HG03558 (cell line): ENCODE results near the gene RAPGEF3.

Source experiments
- ATAC-seq: cut with Tn5 transposase; IDR thresholded peaks from one replicate; pipeline ENCODE4 v1.9.1; 2021; ENCODE audit warnings: moderate number of reproducible peaks; ENCODE audit not compliant: unreplicated experiment; ENCODE audit errors: extremely low read depth

Gene RAPGEF3

GRCh38 chr12:47791874-47792273 is 33.2 kb upstream of the RAPGEF3 start:
- no peak for ATAC-seq

GRCh38 chr12:47791351-47791746 is 32.7 kb upstream of the RAPGEF3 start:
- no peak for ATAC-seq

GRCh38 chr12:47790676-47791350 is 32.1 kb upstream of the RAPGEF3 start:
- ATAC-seq, result no peak

- ATAC-seq, result no peak
These were observed 31.2 kb upstream of the RAPGEF3 start for GRCh38 chr12:47789712-47790489.

GRCh38 chr12:47789141-47789540 is 30.5 kb upstream of the RAPGEF3 start:
- ATAC-seq, result no peak

- no peak for ATAC-seq
These were observed 29.1 kb upstream of the RAPGEF3 start for GRCh38 chr12:47787596-47788319.

GRCh38 chr12:47786662-47787280 is 28.1 kb upstream of the RAPGEF3 start:
- ATAC-seq, result no peak

- no peak for ATAC-seq
These were observed 27.4 kb upstream of the RAPGEF3 start for GRCh38 chr12:47785887-47786661.

GRCh38 chr12:47785036-47785886 is 26.6 kb upstream of the RAPGEF3 start:
- no peak for ATAC-seq

- ATAC-seq, result no peak
These were observed 25.4 kb upstream of the RAPGEF3 start for GRCh38 chr12:47783821-47784819.

- no peak for ATAC-seq
These were observed 24.5 kb upstream of the RAPGEF3 start for GRCh38 chr12:47783024-47783755.

- ATAC-seq, result no peak
These were observed 23.7 kb upstream of the RAPGEF3 start for GRCh38 chr12:47782372-47782770.

GRCh38 chr12:47781479-47782371 is 23.0 kb upstream of the RAPGEF3 start:
- no peak for ATAC-seq

GRCh38 chr12:47779943-47780504 is 21.3 kb upstream of the RAPGEF3 start:
- no peak for ATAC-seq

- no peak for ATAC-seq
These were observed 20.7 kb upstream of the RAPGEF3 start for GRCh38 chr12:47779301-47779942.
